Common myeloid progenitor, CD34-positive (primary cell): ENCODE measurements around the gene EDEM1.
A peak's percentile ranks its signal among the peaks of the same experiment; 100 is the strongest.
"Not testable (repeated sequence)": the region's sequence is repeated elsewhere in the genome, so short reads cannot be mapped to it uniquely, and the experiment has no call there.

ENCODE experiments used
- CTCF ChIA-PET: fragments of 350-600 bp; sonication (Branson Sonifier 250); formaldehyde crosslinking; loops from one replicate; lab custom pipeline; 2021; ENCODE audit warnings: antibody characterized with exemption; lab: Charles Lee
- POLR2A ChIA-PET: fragments of 350-600 bp; sonication (Branson Sonifier 250); formaldehyde crosslinking; loops from one replicate; lab custom pipeline; 2021; ENCODE audit warnings: antibody characterized with exemption; lab: Charles Lee
- DNase-seq, 3 donors: peaks; one replicate each; pipeline versions ENCODE4 v3.0.0 to v3.0.0-alpha.2; 2013
- H3K27ac ChIP-seq, 2 experiments: 1 replicate in 1 of 2; 2 replicates in 1 of 2; pipeline ENCODE4 v1.7.0; 2013; ENCODE audit warnings: inconsistent platforms in 2 of 2, low read length in 2 of 2, mild to moderate bottlenecking in 2 of 2, low read depth in 1 of 2, moderate library complexity in 1 of 2; ENCODE audit not compliant: severe bottlenecking in 2 of 2, insufficient read depth in 1 of 2, poor library complexity in 1 of 2
- H3K27me3 ChIP-seq, 5 experiments: replicated peaks in 2 of 5; 1 replicate in 3 of 5; 2 replicates in 2 of 5; pipeline versions ENCODE4 v1.6.1 to v1.7.0; 2013; ENCODE audit warnings: low read length in 4 of 5, mild to moderate bottlenecking in 2 of 5, moderate library complexity in 2 of 5, inconsistent platforms in 1 of 5; ENCODE audit not compliant: insufficient read depth in 5 of 5, control insufficient read depth in 4 of 5
- H3K36me3 ChIP-seq, 4 experiments: 1 replicate in 2 of 4; 2 replicates in 2 of 4; pipeline versions ENCODE4 v1.6.1 to v1.7.0; 2013; ENCODE audit warnings: low read length in 3 of 4, control low read depth in 1 of 4, mild to moderate bottlenecking in 1 of 4; ENCODE audit not compliant: control insufficient read depth in 4 of 4, insufficient read depth in 4 of 4
- H3K4me1 ChIP-seq, 4 experiments: 1 replicate in 3 of 4; 2 replicates in 1 of 4; pipeline versions ENCODE4 v1.6.1 to v1.7.1; 2013; ENCODE audit warnings: low read length in 3 of 4, mild to moderate bottlenecking in 3 of 4, control low read depth in 1 of 4, inconsistent platforms in 1 of 4, moderate library complexity in 1 of 4; ENCODE audit not compliant: control insufficient read depth in 4 of 4, insufficient read depth in 4 of 4; ENCODE audit errors: control extremely low read depth in 1 of 4
- H3K4me3 ChIP-seq, 7 experiments: 1 replicate in 4 of 7; 2 replicates in 3 of 7; pipeline versions ENCODE4 v1.5.1 to v1.7.0; 2013; ENCODE audit warnings: mild to moderate bottlenecking in 7 of 7, low read length in 6 of 7, moderate library complexity in 6 of 7, inconsistent platforms in 2 of 7, low read depth in 2 of 7, control low read depth in 1 of 7; ENCODE audit not compliant: insufficient read depth in 4 of 7, control insufficient read depth in 1 of 7; ENCODE audit errors: extremely low read depth in 1 of 7
- H3K9me3 ChIP-seq, 5 experiments: 1 replicate in 4 of 5; 2 replicates in 1 of 5; pipeline versions ENCODE4 v1.6.1 to v1.7.1; 2013; ENCODE audit warnings: low read length in 4 of 5, mild to moderate bottlenecking in 2 of 5, inconsistent platforms in 1 of 5, low read depth in 1 of 5, moderate library complexity in 1 of 5; ENCODE audit not compliant: control insufficient read depth in 4 of 5, insufficient read depth in 2 of 5; ENCODE audit errors: control extremely low read depth in 1 of 5
- WGBS: methylation state at CpG from one replicate; pipeline ENCODE4 v1.1.5; 2013; ENCODE audit not compliant: insufficient coverage; 5-methylcytosine and 5-hydroxymethylcytosine counted together

The EDEM1 gene

GRCh38 chr3:5144316-5144994, 43.1 kb upstream of the EDEM1 start:
- H3K27me3 ChIP-seq: no peaks in the 10 kb centered on the region
- H3K27ac ChIP-seq: no peak overlapping the region
- H3K36me3 ChIP-seq: peaks cover 11 to 54% (median 28%) of the 10 kb centered on the region in 4 experiments
- WGBS: 87% methylated on average over 3 of the region's 5 CpGs
- H3K4me1 ChIP-seq: peaks cover 2 to 9% (median 8%) of the 10 kb centered on the region in 4 experiments
- ChIA-PET CTCF (interaction anchor here (1.7 to 2.0 kb wide), 2 partner anchors 9 to 18 kb away, joined by 5 to 8 read pairs; no protein-coding TSS in a partner anchor), POLR2A (no interaction called here)
- DNase-seq: peak in 1 of 3 donors; percentile 26
- peaks cover 2 to 52% (median 19%) of the 10 kb centered on the region in 5 experiments for H3K9me3 ChIP-seq
- peak overlapping the region in 1 of 7 experiments; percentile 9 for H3K4me3 ChIP-seq

GRCh38 chr3:5145120-5145519, 42.4 kb upstream of the EDEM1 start:
- peaks cover 0 to 3% (median 2%) of the 10 kb centered on the region in 4 experiments for H3K4me1 ChIP-seq
- H3K36me3 ChIP-seq: peaks cover 11 to 54% (median 31%) of the 10 kb centered on the region in 4 experiments
- no peaks in the 10 kb centered on the region for H3K27me3 ChIP-seq
- no peak overlapping the region for H3K27ac ChIP-seq
- DNase-seq: no peak
- WGBS: 96% methylated on average over 3 of the region's 5 CpGs
- ChIA-PET CTCF (interaction anchor here (1.7 to 2.0 kb wide), 2 partner anchors 9 to 18 kb away, joined by 5 to 8 read pairs; no protein-coding TSS in a partner anchor), POLR2A (no interaction called here)
- peaks cover 2 to 52% (median 19%) of the 10 kb centered on the region in 5 experiments for H3K9me3 ChIP-seq
- H3K4me3 ChIP-seq: no peak overlapping the region

- H3K4me3 ChIP-seq, H3K27me3 ChIP-seq, POLR2A ChIA-PET, H3K4me1 ChIP-seq, H3K27ac ChIP-seq, DNase-seq: not testable (repeated sequence)
- H3K9me3 ChIP-seq: peaks cover 4 to 53% (median 19%) of the 10 kb centered on the region in 5 experiments
- peaks cover 12 to 55% (median 27%) of the 10 kb centered on the region in 4 experiments for H3K36me3 ChIP-seq
- 100% methylated on average over 4 of the region's 5 CpGs for WGBS
- CTCF ChIA-PET: interaction anchor here (0.9 to 1.8 kb wide), 3 partner anchors 10 to 34 kb away, joined by 3 to 6 read pairs (median 6); no protein-coding TSS in a partner anchor
Observed at GRCh38 chr3:5147152-5147551, 40.4 kb upstream of the EDEM1 start.

GRCh38 chr3:5149306-5149880, 38.1 kb upstream of the EDEM1 start:
- Histone ChIP-seq H3K27ac (peak overlapping the region in 1 of 2 experiments; percentile 39), H3K4me3 (no peak overlapping the region), H3K36me3 (peaks cover 10 to 49% (median 20%) of the 10 kb centered on the region in 4 experiments), H3K4me1 (no peaks in the 10 kb centered on the region), H3K9me3 (peaks cover 6 to 35% (median 17%) of the 10 kb centered on the region in 5 experiments), H3K27me3 (no peaks in the 10 kb centered on the region)
- ChIA-PET CTCF (interaction anchor here (1.1 to 1.3 kb wide), 2 partner anchors 12 to 37 kb away, joined by 3 to 4 read pairs; no protein-coding TSS in a partner anchor), POLR2A (no interaction called here)
- WGBS: 100% methylated on average over 3 of the region's 7 CpGs
- DNase-seq: no peak

- H3K27ac ChIP-seq: no peak overlapping the region
- H3K9me3 ChIP-seq: peaks cover 4 to 15% (median 8%) of the 10 kb centered on the region in 5 experiments
- ChIA-PET CTCF (interaction anchor here (0.7 to 2.1 kb wide), 5 partner anchors 9 to 30 kb away, joined by 3 to 7 read pairs (median 3); no protein-coding TSS in a partner anchor), POLR2A (no interaction called here)
- no peak for DNase-seq
- H3K4me3 ChIP-seq: no peak overlapping the region
- no peaks in the 10 kb centered on the region for H3K4me1 ChIP-seq
- no peaks in the 10 kb centered on the region for H3K27me3 ChIP-seq
- H3K36me3 ChIP-seq: peaks cover 3 to 31% (median 11%) of the 10 kb centered on the region in 4 experiments
- WGBS: 100% methylated on average over 5 of the region's 6 CpGs
Observed at GRCh38 chr3:5151586-5151985, 35.9 kb upstream of the EDEM1 start.

- H3K4me3 ChIP-seq: no peak overlapping the region
- POLR2A ChIA-PET: no interaction called here
- H3K27me3 ChIP-seq: no peaks in the 10 kb centered on the region
- no peaks in the 10 kb centered on the region for H3K4me1 ChIP-seq
- peaks cover 3 to 21% (median 10%) of the 10 kb centered on the region in 4 experiments for H3K36me3 ChIP-seq
- H3K9me3 ChIP-seq: peaks cover 4 to 8% (median 7%) of the 10 kb centered on the region in 5 experiments
- H3K27ac ChIP-seq: no peak overlapping the region
- CTCF ChIA-PET: no interaction called here
- DNase-seq: no peak
- WGBS: no CpG with 5 or more reads among the region's 4 CpGs
Observed at GRCh38 chr3:5153074-5153473, 34.4 kb upstream of the EDEM1 start.
